ENCODE data around the gene WDR27. TPM values are rescaled to one million over a fixed set of nuclear protein-coding genes. Genes with fewer than 3 reads are reported as not detected.

Gene WDR27
- 10 to 100 TPM; 20.0 to 46.0 (median 24.6) TPM for total RNA-seq
- polyA plus RNA-seq = 10 to 100 TPM in 1 of 3 donors, 1 to 10 TPM in 2; 1.2 to 18.1 (median 1.6) TPM

GRCh38 chr6:169701954-169702839 lies at the start of gene WDR27, which contains the start of gene C6orf120:
Gene WDR27, minus strand, starts transcription at chr6:169702029. Its CDS starts 13,024 bp downstream, at chr6:169689005.
Gene C6orf120, plus strand, starts transcription at chr6:169702126. Its CDS starts 334 bp downstream, at chr6:169702460.
- intact Hi-C loops (cut with DNase I) = loop anchor here (2.0 to 10.0 kb wide), 3 partner anchors 21 to 747 kb away; partner anchors contain the start of genes DYNLT2 and ERMARD
- DNase-seq = peak; percentile 98
- peaks cover 0 to 18% (median 3%) of the 10 kb centered on the region in 4 donors for H3K36me3 ChIP-seq
- H3K27ac ChIP-seq = peak within 1 kb of the TSS; percentile 92 to 98 (median 98)
- H3K4me3 ChIP-seq = peak within 1 kb of the TSS; percentile 83 to 96 (median 94)
- peak; percentile 94 for TF ChIP-seq POLR2A (IDR thresholded peaks at IDR 0.05)
- TF ChIP-seq POLR2AphosphoS5 (IDR thresholded peaks at IDR 0.05) = peak; percentile 95 to 99 (median 98)
- TF ChIP-seq EP300 (IDR thresholded peaks at IDR 0.05) = no peak
- H3K4me1 ChIP-seq = peaks cover 0 to 54% (median 47%) of the 10 kb centered on the region in 4 donors
- H3K9me3 ChIP-seq = no peaks in the 10 kb centered on the region
- no peaks in the 10 kb centered on the region for H3K27me3 ChIP-seq
- WGBS, 2 donors = 0% methylated on average over 92 of the region's 92 CpGs

GRCh38 chr6:169746556-169746955 lies 44.7 kb upstream of the WDR27 start:
- Histone ChIP-seq H3K4me1 (peaks cover 0 to 13% (median 10%) of the 10 kb centered on the region in 4 donors), H3K36me3 (no peaks in the 10 kb centered on the region), H3K9me3 (no peaks in the 10 kb centered on the region), H3K4me3 (no peak overlapping the region), H3K27me3 (no peaks in the 10 kb centered on the region), H3K27ac (no peak overlapping the region)
- TF ChIP-seq CTCF (IDR thresholded peaks at IDR 0.05) (no peak), EP300 (IDR thresholded peaks at IDR 0.05) (no peak), POLR2AphosphoS5 (IDR thresholded peaks at IDR 0.05) (no peak), POLR2A (IDR thresholded peaks at IDR 0.05) (no peak)
- no peak for DNase-seq
- intact Hi-C loops (cut with DNase I) = no loop called here
- 90 to 95% methylated on average over 1 of the region's 1 CpG for WGBS, 2 donors

- intact Hi-C loops (cut with DNase I) = no loop called here
- Histone ChIP-seq H3K9me3 (no peaks in the 10 kb centered on the region), H3K27ac (no peak overlapping the region), H3K4me1 (peaks cover 0 to 8% (median 4%) of the 10 kb centered on the region in 4 donors), H3K4me3 (no peak overlapping the region), H3K27me3 (no peaks in the 10 kb centered on the region), H3K36me3 (no peaks in the 10 kb centered on the region)
- no peak for DNase-seq
- WGBS, 2 donors = 89 to 92% methylated on average over 3 of the region's 3 CpGs
- TF ChIP-seq POLR2AphosphoS5 (IDR thresholded peaks at IDR 0.05) (no peak), EP300 (IDR thresholded peaks at IDR 0.05) (no peak), POLR2A (IDR thresholded peaks at IDR 0.05) (no peak), CTCF (IDR thresholded peaks at IDR 0.05) (no peak)
Observed at GRCh38 chr6:169745405-169745804, 43.6 kb upstream of the WDR27 start.

GRCh38 chr6:169741344-169741743 lies 39.5 kb upstream of the WDR27 start:
- no peak for DNase-seq
- H3K27me3 ChIP-seq = no peaks in the 10 kb centered on the region
- no peaks in the 10 kb centered on the region for H3K9me3 ChIP-seq
- H3K4me1 ChIP-seq = no peaks in the 10 kb centered on the region
- intact Hi-C loops (cut with DNase I) = no loop called here
- H3K4me3 ChIP-seq = no peak overlapping the region
- H3K27ac ChIP-seq = no peak overlapping the region
- H3K36me3 ChIP-seq = no peaks in the 10 kb centered on the region
- TF ChIP-seq CTCF (IDR thresholded peaks at IDR 0.05) (no peak), POLR2A (IDR thresholded peaks at IDR 0.05) (no peak)

- H3K27me3 ChIP-seq = no peaks in the 10 kb centered on the region
- 92 to 97% methylated on average over 2 of the region's 2 CpGs for WGBS, 2 donors
- no peaks in the 10 kb centered on the region for H3K4me1 ChIP-seq
- H3K4me3 ChIP-seq = no peak overlapping the region
- H3K9me3 ChIP-seq = no peaks in the 10 kb centered on the region
- no peak overlapping the region for H3K27ac ChIP-seq
- TF ChIP-seq POLR2AphosphoS5 (IDR thresholded peaks at IDR 0.05) (no peak), CTCF (IDR thresholded peaks at IDR 0.05) (no peak), POLR2A (IDR thresholded peaks at IDR 0.05) (no peak), EP300 (IDR thresholded peaks at IDR 0.05) (no peak)
- H3K36me3 ChIP-seq = no peaks in the 10 kb centered on the region
- intact Hi-C loops (cut with DNase I) = no loop called here
- DNase-seq = no peak
Observed at GRCh38 chr6:169738976-169739529, 37.2 kb upstream of the WDR27 start.

Measured in sigmoid colon (tissue), 7 donors.